Activated T-cell treated with anti-CD3 and anti-CD28 coated beads, Interleukin-2, amount 50 U/mL, for 48 hours (primary cell): ENCODE data around the gene DDN.

Source experiments
- DNase-seq, 2 experiments: peaks; one replicate each; pipeline ENCODE4 v3.0.0-alpha.2; 2020

The DDN gene

DNA sequence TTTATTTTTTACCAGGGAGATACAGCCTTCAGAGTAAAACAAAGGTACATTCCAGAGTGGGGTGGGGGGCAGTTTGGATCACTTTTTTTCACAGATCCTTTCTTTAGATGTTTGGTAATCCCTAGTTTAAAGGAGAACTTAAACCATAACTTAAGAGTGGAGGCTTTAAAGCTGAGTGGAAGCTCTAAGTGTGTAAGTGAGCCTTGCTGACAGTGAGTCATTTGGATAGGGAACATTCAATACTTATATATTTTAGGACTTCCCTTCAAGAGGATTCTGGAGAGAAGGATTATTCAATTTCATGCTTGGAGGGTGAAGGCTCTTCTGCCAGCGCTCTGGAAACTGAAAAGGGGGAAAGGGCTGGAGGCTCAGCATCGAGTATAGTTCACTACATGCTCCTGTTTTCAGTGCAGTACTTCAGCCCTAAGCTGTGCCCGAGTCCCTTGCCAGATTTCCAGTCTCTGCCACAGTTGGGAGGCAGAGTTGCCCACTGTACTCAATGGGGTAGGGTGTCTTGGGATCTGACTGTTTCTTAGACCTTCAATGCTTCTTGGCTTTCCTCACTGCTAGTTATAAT lies 11.0 kb upstream of the DDN start:
- no peak for DNase-seq

- DNase-seq = no peak
These were observed 9.8 kb upstream of the DDN start for GRCh38 chr12:49008943-49009342.

GRCh38 chr12:49000346-49000745 lies 1.2 kb upstream of the DDN start:
- no peak for DNase-seq

- peak; percentile 54 to 59 for DNase-seq
These were observed 450 bp downstream of the DDN start for GRCh38 chr12:48998497-48999353.

DNA sequence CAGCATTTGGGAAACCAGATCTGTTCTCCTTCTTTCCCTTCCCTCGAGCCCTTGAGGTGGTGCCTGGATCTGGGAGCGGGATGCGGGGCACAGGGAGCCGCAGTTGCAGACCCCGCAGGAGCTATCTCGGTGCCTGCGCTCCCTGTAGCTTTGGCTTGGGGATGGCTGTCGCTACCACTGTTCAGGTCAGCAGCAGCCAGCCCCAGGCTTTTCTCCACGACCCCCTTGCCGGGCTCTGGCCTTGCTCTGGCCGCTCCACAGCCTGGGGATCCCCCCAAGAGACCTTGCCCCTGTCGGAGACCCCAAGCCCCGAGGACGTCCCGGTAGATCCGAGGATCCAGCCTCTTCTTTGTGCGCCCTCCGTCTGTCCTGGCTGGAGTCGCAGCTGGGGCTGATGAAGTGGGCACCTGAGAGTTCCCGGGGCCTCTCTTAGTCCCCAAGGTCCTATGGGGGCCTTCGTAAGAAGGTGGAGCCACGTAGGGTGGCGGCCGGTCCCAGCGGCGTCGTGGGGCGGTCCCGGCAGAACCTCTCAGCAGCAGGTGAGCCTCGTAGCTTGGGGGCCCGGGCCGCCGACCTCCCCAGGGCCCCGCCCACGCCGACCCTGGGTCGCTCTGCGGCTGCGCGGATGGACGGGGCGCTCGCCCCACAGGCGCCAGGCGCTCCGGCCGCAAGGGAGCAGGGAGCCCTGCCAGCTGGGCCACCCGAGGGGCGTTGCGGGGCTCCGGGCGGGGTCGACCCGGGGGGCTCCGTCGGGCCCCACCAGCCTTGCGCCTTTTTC lies 1.3 kb downstream of the DDN start:
- DNase-seq = peak; percentile 48 to 53

GRCh38 chr12:48996794-48997718 lies 2.1 kb downstream of the DDN start:
- DNase-seq = peak; percentile 83

DNA sequence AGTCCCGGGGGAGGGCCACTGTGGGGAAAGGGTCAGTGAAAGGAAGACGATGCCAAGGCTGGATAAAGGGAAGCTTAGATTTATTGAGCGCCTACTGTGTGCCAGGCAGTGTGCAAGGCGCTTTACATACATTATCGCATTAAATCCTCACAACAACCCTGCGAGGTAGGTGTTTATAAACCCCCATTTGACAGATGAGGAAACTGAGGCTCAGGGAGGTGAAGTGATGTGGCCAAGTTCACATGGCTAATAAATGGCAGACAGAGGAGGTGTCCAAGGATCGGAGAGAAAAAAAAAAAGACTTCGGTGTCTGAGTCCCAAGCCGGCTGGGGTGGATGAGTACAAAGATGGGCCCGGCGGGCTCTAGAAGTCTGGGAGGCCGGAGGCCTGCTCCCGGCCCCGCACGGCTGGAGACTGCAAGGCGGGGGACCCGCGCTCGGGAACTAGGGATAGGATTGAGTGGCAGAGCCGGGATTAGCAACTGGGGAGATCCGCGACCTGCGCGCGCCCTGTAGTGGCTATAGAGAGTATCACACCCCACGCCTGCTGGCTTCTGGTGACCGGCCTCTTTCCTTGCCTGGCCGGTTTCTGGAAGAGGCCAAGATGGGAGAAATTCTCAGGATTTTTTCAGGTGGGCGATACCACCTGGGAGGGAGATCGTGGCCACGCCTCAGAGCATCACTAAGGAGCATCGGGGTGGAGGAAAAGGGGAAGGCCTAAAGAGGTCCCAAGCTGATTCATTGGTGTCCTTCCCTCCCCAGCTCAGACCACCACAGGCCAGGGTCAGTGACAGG lies 3.9 kb downstream of the DDN start:
- peak; percentile 71 to 76 for DNase-seq

- no peak for DNase-seq
These were observed 4.7 kb downstream of the DDN start for GRCh38 chr12:48994224-48995085.

- no peak for DNase-seq
These were observed 5.4 kb downstream of the DDN start for GRCh38 chr12:48993787-48994186.

- DNase-seq = no peak
These were observed 7.7 kb downstream of the DDN start for GRCh38 chr12:48991247-48992050.

DNA sequence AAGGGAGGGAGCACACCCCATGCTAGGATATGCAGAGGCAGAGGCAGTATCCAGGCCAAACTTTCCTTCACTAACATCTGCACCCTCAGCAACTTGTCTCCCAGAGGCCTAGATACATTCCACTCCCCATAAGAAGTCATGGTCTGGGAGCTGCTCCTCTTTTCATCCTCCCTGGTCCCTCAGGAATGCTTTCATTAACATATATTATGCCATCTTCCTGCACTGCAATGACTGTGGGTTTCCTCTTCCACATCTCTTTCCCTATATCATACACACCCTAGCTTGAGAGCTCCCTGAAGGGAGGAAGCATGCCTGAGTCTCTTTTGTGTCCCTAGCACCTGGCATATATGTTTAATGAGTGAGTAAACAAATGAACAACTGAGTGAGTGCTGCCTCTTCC lies 8.6 kb downstream of the DDN start:
- no peak for DNase-seq

- peak; percentile 87 for DNase-seq
These were observed 11.0 kb downstream of the DDN start for GRCh38 chr12:48988030-48988649.

GRCh38 chr12:48986720-48987291 lies 12.4 kb downstream of the DDN start:
- no peak for DNase-seq

- no peak for DNase-seq
These were observed 13.3 kb downstream of the DDN start for GRCh38 chr12:48985901-48986300.

- DNase-seq = no peak
These were observed 13.7 kb downstream of the DDN start for GRCh38 chr12:48985475-48985897.

GRCh38 chr12:48982397-48983080 lies 16.6 kb downstream of the DDN start:
- no peak for DNase-seq

GRCh38 chr12:48981757-48982157 lies 17.4 kb downstream of the DDN start:
- no peak for DNase-seq
